RWPE1 (cell line): ENCODE results near the gene ETF1.

Experiments used
- CTCF ChIA-PET: fragments of 350-600 bp; sonication (Branson Sonifier 250); formaldehyde crosslinking; extraction: SDS; loops from one replicate; lab custom pipeline; 2021; lab: Yijun Ruan, JAX
- POLR2A ChIA-PET: fragments of 400-600 bp; formaldehyde crosslinking; extraction: SDS; loops from one replicate; lab custom pipeline; 2020; ENCODE audit warnings: antibody characterized with exemption; ENCODE audit not compliant: low non-redundant PET; lab: Yijun Ruan, JAX
- DNase-seq: peaks from one replicate; pipeline ENCODE4 v3.0.0; 2012; ENCODE audit warnings: low spot score
- H3K27ac ChIP-seq: fragments of 450-650 bp; 2 replicates; pipeline ENCODE4 v1.5.1; 2017
- TF ChIP-seq, protein P1 (sequence below): fragments of 450-650 bp; conservative IDR thresholded peaks from 2 replicates; pipeline ENCODE4 v1.5.1; 2017; ENCODE audit warnings: low read depth, mild to moderate bottlenecking

ETF1 gene

DNA sequence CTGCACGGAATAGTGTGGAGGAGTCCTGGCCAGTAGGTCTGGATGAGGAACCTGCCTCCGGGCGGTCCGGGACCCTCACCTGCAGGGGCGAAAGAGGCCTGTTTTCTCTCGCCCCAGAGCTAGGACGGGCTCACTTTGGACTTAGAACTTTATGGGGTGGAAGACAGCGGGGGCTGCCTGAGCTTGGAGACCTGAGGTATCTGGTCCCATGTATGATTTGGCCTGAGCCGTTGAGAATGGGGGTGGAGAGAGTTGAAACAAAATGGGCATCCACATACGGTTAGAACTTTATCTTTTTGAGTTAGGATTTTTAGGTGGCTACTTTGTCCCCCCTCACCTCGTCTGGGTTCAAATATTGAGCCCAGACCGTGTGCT, 681 bp upstream of the ETF1 start:
- POLR2A ChIA-PET: interaction anchor here (0.5 to 2.1 kb wide), 8 partner anchors 9 to 79 kb away, joined by 3 to 17 read pairs (median 4); partner anchors contain the start of genes EGR1 and HSPA9
- TF ChIP-seq, protein P1, sequence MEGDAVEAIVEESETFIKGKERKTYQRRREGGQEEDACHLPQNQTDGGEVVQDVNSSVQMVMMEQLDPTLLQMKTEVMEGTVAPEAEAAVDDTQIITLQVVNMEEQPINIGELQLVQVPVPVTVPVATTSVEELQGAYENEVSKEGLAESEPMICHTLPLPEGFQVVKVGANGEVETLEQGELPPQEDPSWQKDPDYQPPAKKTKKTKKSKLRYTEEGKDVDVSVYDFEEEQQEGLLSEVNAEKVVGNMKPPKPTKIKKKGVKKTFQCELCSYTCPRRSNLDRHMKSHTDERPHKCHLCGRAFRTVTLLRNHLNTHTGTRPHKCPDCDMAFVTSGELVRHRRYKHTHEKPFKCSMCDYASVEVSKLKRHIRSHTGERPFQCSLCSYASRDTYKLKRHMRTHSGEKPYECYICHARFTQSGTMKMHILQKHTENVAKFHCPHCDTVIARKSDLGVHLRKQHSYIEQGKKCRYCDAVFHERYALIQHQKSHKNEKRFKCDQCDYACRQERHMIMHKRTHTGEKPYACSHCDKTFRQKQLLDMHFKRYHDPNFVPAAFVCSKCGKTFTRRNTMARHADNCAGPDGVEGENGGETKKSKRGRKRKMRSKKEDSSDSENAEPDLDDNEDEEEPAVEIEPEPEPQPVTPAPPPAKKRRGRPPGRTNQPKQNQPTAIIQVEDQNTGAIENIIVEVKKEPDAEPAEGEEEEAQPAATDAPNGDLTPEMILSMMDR: no peak
- peak; percentile 81 for DNase-seq
- CTCF ChIA-PET: interaction anchor here (2.1 kb wide), 1 partner anchor 80 kb away, joined by 13 read pairs; no protein-coding TSS in a partner anchor
- H3K27ac ChIP-seq: peak overlapping the region; percentile 88

GRCh38 chr5:138542180-138542955, 668 bp downstream of the ETF1 start:
- H3K27ac ChIP-seq: peak overlapping the region; percentile 88
- ChIA-PET POLR2A (interaction anchor here (0.6 to 2.1 kb wide), 4 partner anchors 35 to 1067 kb away, joined by 3 to 17 read pairs (median 6); partner anchors contain the start of gene EGR1), CTCF (interaction anchor here (0.5 to 2.1 kb wide), 2 partner anchors 78 to 222 kb away, joined by 3 to 13 read pairs; no protein-coding TSS in a partner anchor)
- no peak for DNase-seq
- TF ChIP-seq, protein P1: no peak

DNA sequence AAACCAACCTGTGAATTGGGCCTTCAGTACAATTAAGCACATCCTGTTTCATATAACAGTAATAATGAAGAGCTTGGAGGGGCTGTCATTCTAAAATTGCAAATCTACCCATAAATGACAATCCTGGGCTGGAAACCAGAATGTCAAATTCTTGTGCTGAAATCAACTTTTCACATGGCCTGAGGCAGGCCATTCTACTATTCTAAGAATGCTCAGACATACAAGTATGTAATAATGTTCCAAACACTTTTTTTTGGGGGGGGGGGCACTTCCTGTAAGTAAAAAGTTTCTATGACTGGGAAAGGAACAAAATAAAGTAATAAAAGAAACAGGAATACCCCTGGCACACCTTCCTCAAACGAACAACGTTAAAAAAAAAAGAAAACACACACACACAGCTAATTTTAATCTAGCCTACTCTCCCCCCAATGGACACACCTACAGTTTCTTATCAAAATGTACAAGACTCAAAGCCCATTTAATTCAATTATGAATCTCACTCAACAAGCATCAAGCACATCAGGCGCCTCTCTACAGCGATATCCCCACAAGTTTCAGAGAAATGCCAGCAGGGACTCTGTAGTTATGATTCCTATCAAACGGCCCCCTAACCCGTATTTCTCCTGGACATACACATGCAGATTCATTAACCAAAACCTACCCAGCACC, 1.4 kb downstream of the ETF1 start:
- ChIA-PET POLR2A (interaction anchor here (0.5 to 0.7 kb wide), 2 partner anchors 25 to 426 kb away, joined by 3 to 4 read pairs; no protein-coding TSS in a partner anchor), CTCF (interaction anchor here (0.7 kb wide), 1 partner anchor 77 kb away, joined by 3 read pairs; the partner anchor contains the start of gene EGR1)
- peak overlapping the region; percentile 88 for H3K27ac ChIP-seq

GRCh38 chr5:138539791-138540190, 3.2 kb downstream of the ETF1 start:
- CTCF ChIA-PET: interaction anchor here (0.5 kb wide), 1 partner anchor 40 kb away, joined by 3 read pairs; no protein-coding TSS in a partner anchor
- no peak for DNase-seq
- no peak overlapping the region for H3K27ac ChIP-seq
- POLR2A ChIA-PET: no interaction called here
- TF ChIP-seq, protein P1: no peak

More for the DNA sequence above, 1.4 kb downstream of the ETF1 start:
- TF ChIP-seq, protein P1: no peak
- DNase-seq: no peak

- no peak overlapping the region for H3K27ac ChIP-seq
- no peak for DNase-seq
- POLR2A ChIA-PET: no interaction called here
- TF ChIP-seq, protein P1: no peak
- CTCF ChIA-PET: interaction anchor here (0.5 kb wide), 1 partner anchor 166 kb away, joined by 3 read pairs; no protein-coding TSS in a partner anchor
Observed at GRCh38 chr5:138538943-138539627, 4.0 kb downstream of the ETF1 start.
